WI38 (cell line): ENCODE measurements around the gene SLCO4A1.

Source experiments
- H3K4me3 ChIP-seq: 2 replicates; pipeline ENCODE4 v1.5.1; 2011; ENCODE audit warnings: low read depth, mild to moderate bottlenecking, control low read depth, low read length
- CTCF ChIP-seq: IDR thresholded peaks from 2 replicates; pipeline ENCODE4 v1.5.1; 2012; ENCODE audit warnings: low read depth, mild to moderate bottlenecking, control low read depth, low read length

Gene SLCO4A1

GRCh38 chr20:62670156-62670555, 27.9 kb downstream of the SLCO4A1 start:
- H3K4me3 ChIP-seq, result no peak overlapping the region
- no peak for TF ChIP-seq CTCF

GRCh38 chr20:62670998-62671397, 28.7 kb downstream of the SLCO4A1 start:
- no peak overlapping the region for H3K4me3 ChIP-seq
- no peak for TF ChIP-seq CTCF

GRCh38 chr20:62671765-62672164, 29.5 kb downstream of the SLCO4A1 start:
- TF ChIP-seq CTCF, result no peak
- H3K4me3 ChIP-seq, result no peak overlapping the region

GRCh38 chr20:62674370-62674769, 32.1 kb downstream of the SLCO4A1 start:
- TF ChIP-seq CTCF, result no peak

GRCh38 chr20:62675156-62675876, 33.0 kb downstream of the SLCO4A1 start:
- H3K4me3 ChIP-seq, result no peak overlapping the region
- TF ChIP-seq CTCF, result no peak

More at GRCh38 chr20:62674370-62674769, 32.1 kb downstream of the SLCO4A1 start:
- no peak overlapping the region for H3K4me3 ChIP-seq

GRCh38 chr20:62675877-62676260, 33.6 kb downstream of the SLCO4A1 start:
- TF ChIP-seq CTCF, result no peak
- H3K4me3 ChIP-seq, result no peak overlapping the region

GRCh38 chr20:62676976-62677375, 34.7 kb downstream of the SLCO4A1 start:
- no peak for TF ChIP-seq CTCF
- H3K4me3 ChIP-seq, result no peak overlapping the region
